LoVo (cell line): Measurements from ENCODE around the gene CAMK2B.

Source experiments
- DNase-seq: peaks from one replicate; pipeline ENCODE4 v3.0.0-alpha.2; 2016; ENCODE audit warnings: low spot score

CAMK2B gene

GRCh38 chr7:44256459-44256858, 68.9 kb downstream of the CAMK2B start:
- no peak for DNase-seq

- DNase-seq: no peak
Observed at GRCh38 chr7:44251881-44252280, 73.5 kb downstream of the CAMK2B start.

GRCh38 chr7:44251269-44251668, 74.1 kb downstream of the CAMK2B start:
- DNase-seq: no peak

GRCh38 chr7:44249639-44250234, 75.7 kb downstream of the CAMK2B start:
- no peak for DNase-seq

GRCh38 chr7:44247868-44248651, 77.3 kb downstream of the CAMK2B start:
- DNase-seq: no peak

GRCh38 chr7:44246396-44247113, 78.8 kb downstream of the CAMK2B start:
- DNase-seq: no peak

- DNase-seq: peak; percentile 13
Observed at GRCh38 chr7:44244282-44244681, 81.1 kb downstream of the CAMK2B start.

- no peak for DNase-seq
Observed at GRCh38 chr7:44242091-44242490, 83.3 kb downstream of the CAMK2B start.

- peak; percentile 89 for DNase-seq
Observed at GRCh38 chr7:44240983-44241510, 84.3 kb downstream of the CAMK2B start.

GRCh38 chr7:44240376-44240775, 85.0 kb downstream of the CAMK2B start:
- no peak for DNase-seq

- no peak for DNase-seq
Observed at GRCh38 chr7:44239361-44239760, 86.0 kb downstream of the CAMK2B start.

GRCh38 chr7:44238116-44238695, 87.2 kb downstream of the CAMK2B start:
- no peak for DNase-seq

GRCh38 chr7:44237696-44238095, 87.7 kb downstream of the CAMK2B start:
- DNase-seq: no peak

- DNase-seq: no peak
Observed at GRCh38 chr7:44236333-44236728, 89.1 kb downstream of the CAMK2B start.

GRCh38 chr7:44235582-44236332, 89.6 kb downstream of the CAMK2B start:
- DNase-seq: no peak

- DNase-seq: no peak
Observed at GRCh38 chr7:44235066-44235465, 90.3 kb downstream of the CAMK2B start.

- no peak for DNase-seq
Observed at GRCh38 chr7:44232901-44233715, 92.3 kb downstream of the CAMK2B start.

- DNase-seq: no peak
Observed at GRCh38 chr7:44232396-44232795, 93.0 kb downstream of the CAMK2B start.

GRCh38 chr7:44231088-44231487, 94.3 kb downstream of the CAMK2B start:
- no peak for DNase-seq

- no peak for DNase-seq
Observed at GRCh38 chr7:44230286-44230685, 95.1 kb downstream of the CAMK2B start.

GRCh38 chr7:44229546-44230105, 95.8 kb downstream of the CAMK2B start:
- DNase-seq: no peak
